RPMI7951 (cell line): ENCODE measurements around the gene CNTN4. TPM values are rescaled to one million over a fixed set of nuclear protein-coding genes. Genes with fewer than 3 reads are reported as not detected.
"Not testable (repeated sequence)": the region's sequence is repeated elsewhere in the genome, so short reads cannot be mapped to it uniquely, and the experiment has no call there.

Source experiments
- DNase-seq: peaks from one replicate; pipeline ENCODE4 v3.0.0-alpha.2; 2012; ENCODE audit warnings: low read depth
- total RNA-seq: library from RNA; depleted of rRNA; stranded (reverse); fragments of >200 nt; shearing (Covaris generic); gene quantifications from 2 replicates; pipeline ENCODE4 v1.2.3, GENCODE V29; 2014

The CNTN4 gene
- total RNA-seq, 1 experiment from 2014 or later = not detected

DNA sequence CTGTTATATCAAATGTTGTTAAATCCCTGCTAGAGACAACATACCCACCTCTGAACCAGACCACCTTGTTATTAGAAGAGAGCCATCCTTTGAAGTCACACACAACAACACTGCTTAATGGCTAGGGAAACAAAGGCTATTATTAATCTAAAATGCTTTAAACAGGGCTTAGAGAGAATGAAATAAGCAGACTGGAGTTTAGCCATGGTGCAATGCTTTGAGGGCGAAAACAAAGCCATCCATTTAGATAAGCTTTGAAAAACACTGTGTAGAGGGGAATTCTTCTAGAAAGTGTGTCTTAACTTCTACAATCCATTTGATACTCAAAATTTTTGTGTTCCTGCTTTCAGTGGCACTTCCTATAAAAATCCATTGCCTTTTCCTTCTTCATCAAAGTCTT is 862.9 kb downstream of the CNTN4 start:
- no peak for DNase-seq

DNA sequence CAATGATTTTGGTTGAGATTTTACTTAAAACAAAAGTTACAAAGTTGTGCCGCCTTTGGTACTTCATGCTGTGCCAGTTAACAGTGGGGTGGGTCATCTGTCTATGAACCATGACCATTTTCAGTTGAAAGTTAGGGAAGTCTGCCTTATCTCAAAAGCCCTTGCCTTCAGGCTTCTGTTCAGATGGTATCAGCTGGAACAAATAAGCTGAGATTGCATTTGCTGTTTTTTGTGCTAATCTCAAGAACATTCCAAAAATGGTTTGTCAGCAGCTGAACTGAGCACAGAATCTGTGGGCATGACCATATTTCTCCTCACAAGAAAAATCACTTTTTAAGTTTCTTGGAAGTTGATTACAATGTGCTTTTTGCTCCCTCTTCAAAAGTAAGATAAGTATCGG is 869.2 kb downstream of the CNTN4 start:
- DNase-seq = no peak

DNA sequence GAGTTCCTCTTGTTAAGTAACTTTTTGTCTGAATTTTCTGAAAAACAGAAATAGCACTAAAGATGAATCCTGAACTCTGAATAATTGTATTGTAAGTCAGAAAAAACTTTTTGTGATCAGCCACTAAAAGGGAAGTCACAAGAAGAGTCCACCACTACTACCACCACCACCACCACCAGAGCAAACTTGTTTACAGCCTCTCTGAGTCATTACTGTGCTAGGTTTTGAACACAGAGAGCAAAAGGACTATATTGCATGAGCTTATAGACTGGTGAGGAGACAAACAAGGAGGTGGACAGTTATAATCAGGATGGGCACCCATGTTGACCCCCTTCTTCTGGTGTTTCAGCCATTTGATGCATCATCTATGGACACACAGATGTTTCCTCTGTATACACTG is 869.8 kb downstream of the CNTN4 start:
- DNase-seq = no peak

DNA sequence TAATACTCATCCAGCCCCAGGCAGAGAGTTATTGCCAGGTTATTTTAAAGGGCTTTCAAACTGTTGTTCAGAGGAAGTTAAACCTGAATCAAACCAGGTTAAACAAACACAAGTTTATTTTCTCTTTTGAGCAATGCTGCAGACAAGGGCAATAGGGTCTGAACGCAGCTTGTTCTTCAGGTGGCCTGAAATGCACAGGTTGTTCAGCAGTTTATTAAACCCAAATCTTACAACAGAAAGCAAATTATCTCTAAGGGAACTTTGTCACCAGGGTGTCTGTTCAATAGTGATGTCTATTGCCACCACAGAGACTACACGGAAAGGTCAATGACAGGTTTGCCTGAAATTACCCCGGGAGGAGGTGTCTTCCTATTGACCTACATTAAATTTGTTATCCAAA is 877.5 kb downstream of the CNTN4 start:
- DNase-seq = no peak

DNA sequence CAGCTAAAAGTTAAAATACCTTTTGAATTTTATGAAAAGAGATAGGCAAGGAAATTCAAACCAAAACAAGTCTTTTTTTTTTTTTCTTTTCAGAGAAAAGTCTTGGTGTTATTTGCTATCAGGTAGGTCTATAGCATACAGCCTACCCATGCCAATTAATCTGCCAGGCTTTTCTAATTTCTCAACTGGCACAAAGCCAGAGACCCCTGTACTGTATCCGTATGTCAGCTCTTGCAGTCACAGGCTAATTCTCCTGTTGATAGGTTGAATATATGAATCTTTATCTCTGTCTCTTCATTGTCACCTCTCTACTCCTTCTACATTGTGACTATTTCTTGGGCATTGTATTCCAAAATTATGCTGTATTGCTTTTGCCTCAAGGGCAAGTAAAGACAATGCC is 878.1 kb downstream of the CNTN4 start:
- DNase-seq = no peak

DNA sequence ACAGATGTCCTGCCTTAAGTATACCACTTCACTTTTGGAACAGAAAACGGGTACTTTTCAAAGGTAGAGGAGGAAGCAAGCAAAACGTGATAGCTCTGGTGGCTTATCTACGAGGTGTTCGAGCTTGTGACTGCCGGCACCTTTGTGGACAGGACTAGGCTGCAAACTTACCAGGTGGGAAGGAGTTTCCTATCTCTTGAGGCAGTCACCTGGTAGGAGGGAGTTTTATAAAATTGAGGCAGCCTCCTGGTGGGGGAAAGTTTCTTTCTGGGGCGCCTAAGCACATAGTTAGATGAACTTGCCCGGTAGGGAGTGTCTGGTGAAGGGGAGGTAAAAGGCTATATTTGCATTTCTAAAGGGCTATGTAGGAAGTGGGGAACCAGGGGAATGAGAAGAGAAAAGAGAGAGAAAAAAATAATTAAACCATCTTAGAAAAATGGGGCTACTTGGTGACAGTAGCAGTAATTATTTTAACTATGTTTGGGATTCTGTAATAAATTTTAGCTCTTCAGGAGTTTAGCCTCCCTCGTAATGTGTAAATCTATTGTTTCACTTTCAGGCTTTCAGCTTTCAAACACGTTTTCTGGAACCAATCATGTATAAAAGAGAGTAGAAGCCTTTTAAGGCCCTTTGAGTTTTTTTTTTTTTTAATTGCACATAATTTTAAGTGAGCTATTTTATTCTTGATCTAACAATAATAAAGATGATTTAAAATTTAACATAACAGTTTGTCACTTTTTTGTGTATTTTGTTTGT is 880.5 kb downstream of the CNTN4 start:
- DNase-seq = no peak

DNA sequence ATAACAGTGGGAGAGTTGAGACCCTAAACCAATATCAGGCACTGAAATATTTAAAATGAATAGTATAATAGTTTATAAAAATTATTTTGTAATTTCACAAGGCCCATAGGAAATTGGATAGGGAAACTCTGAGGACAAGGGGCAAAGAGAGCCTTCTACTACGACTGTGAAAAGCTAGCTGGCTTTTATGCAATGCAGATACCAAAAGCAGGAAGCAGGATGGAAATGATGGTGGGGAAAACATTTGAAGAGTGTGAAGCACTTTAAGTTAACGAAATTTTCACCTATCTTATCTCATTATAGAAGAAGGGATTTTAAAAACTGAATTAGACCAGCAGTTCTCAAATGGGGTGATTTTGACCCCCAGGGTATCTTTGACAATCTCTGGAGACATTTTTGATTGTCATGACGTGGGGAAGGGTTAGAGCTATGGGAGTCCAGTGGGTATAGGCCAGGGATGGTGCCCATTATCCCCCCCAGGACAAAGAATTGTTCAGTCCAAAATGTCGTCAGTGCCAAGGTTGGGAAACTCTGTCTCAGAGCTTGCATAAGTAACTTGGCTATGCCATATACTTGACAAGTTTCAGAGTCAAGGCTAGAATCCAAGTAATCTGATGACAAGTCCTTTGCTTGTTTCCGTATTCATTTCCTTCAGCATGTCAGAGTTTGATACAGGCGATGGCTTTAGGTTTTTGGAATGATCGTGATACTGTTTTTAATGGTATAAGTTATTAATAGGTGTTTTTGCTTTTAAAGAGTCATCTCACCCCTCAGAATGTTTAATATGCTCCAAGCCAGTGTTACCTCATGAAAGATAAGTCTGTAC is 885.6 kb downstream of the CNTN4 start:
- no peak for DNase-seq

DNA sequence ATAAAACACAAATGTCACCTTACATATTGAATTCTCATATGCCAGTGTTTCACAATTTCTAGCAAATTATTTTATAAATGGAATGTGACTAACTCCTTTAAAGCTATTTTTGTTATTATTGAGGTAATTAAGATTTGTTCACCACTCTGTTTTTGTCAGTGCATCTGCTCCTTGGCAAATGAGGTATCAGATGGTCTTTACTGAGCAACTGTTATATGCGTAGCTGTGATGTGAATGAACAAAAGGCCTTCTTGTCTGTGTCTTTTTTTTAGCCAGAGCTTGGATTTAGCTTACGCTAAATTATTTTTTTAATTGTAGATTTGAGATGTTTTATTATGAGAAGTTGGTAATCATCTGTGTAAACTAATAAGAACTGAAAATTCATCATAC is 886.2 kb downstream of the CNTN4 start:
- DNase-seq = no peak

DNA sequence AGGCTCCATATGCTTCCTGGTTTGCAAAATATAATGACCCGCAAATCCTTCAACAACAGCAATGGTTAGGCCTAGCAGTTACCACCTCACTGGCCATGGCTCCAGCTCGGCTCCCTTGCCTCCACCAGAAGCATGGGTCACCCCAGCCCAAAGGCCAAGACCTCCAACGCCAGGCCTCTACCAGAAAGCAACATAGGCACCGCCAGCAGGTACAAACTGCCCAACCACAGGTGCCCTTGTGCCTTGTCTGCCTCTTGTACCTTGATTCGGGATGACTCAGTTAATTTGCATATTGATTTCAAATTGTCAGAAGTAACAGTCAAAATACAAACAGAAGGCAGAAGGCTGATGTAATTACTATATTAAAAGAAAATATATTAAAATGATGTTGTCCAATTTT is 886.8 kb downstream of the CNTN4 start:
- DNase-seq = no peak

DNA sequence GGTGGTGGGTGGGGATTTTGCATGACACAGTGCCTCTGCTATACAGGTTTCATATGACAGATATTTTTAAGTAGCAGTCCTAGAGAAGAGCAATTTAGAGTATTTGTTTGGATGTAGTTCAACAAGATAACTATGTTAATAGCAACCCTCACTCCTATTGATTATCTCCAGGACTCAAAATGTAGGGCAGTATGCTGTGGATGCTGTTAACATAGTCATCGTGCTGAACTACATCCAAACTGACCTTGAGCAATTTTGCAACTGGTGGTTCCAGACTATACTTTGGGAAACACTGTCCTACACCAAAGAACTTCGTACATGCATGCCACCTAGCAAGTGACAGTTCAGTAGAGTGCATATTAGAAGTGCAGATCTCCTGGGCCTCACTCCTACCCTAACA is 893.9 kb downstream of the CNTN4 start:
- DNase-seq = no peak

DNA sequence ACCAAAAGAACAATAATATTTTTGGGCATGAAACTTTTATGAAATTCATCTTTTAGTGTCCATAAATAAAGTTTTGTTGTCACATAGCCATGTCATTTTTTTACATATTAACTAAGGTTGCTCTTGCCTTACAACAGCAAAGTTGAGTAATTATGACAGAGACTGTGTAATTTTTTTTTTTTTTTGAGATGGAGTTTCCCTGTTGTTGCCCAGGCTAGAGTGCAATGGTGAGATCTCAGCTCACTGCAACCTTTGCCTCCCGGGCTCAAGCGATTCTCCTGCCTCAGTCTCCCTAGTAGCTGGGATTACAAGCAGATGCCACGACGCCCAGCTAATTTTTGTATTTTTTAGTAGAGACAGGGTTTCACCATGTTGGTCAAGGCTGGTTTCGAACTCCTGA is 894.5 kb downstream of the CNTN4 start:
- not testable (repeated sequence) for DNase-seq

DNA sequence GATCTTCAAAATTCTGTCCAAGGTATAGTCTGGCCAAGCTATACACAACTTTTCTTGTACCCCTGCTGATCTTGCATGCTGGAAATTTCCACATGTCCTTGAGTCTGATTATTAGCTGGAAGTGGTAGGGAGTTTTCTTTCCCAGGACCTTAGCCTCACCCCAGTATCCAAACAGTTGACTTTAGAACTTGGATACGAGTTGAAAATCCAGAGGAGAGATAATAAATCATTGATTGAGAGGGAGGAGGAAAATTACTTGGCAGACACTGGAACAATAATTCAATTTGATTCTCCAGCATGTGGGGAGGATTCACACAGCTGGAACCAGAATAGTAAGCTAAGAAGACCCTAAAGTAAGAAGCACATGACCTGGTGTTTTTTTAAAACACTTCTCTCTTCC is 895.1 kb downstream of the CNTN4 start:
- DNase-seq = no peak

DNA sequence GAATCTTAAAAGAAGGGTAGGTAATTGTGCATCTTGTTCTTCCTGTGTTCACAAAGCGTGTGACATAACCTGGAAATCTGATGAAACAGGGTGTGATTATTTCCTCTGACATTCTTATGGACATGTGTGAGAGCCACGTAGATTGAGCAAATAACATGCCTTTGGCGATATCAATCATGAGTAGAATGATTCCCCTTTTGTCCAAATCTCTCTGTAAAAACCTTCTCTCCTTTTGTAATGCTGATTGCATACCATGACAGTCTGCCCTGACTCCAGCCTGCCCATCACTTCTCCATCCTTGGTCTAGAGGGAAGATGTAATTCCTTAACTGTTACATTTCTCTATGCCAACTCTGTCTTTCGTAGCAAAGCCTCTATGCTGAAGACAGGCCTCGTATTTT is 896.5 kb downstream of the CNTN4 start:
- DNase-seq = no peak

DNA sequence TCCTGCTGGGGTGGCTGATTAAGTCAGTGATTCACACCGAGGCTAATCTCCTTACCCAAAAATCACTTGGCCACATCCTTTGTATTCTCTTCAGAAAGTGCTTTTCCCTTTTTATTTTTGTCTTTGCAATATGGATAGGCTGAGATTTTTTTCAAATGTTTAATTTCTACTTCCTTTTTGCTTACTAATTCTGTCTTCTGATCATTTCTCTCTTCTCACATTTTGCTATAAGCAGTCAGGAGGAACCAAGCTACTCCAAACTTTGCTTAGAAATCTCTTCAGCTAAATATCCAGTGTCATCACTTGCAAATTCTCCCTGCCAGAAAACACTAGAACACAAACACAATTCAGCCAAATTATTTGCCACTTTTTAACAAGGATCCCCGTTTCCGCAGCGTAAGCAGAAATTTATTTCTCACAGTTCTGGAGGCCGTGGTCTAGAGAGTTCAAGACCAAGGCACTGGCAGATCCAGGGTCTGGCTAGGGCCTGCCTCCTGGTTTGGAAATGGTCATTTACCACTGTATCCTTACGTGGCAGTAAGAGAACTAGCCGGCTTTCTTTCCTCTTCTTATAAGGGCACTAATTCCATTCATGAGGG is 906.6 kb downstream of the CNTN4 start:
- DNase-seq = no peak

DNA sequence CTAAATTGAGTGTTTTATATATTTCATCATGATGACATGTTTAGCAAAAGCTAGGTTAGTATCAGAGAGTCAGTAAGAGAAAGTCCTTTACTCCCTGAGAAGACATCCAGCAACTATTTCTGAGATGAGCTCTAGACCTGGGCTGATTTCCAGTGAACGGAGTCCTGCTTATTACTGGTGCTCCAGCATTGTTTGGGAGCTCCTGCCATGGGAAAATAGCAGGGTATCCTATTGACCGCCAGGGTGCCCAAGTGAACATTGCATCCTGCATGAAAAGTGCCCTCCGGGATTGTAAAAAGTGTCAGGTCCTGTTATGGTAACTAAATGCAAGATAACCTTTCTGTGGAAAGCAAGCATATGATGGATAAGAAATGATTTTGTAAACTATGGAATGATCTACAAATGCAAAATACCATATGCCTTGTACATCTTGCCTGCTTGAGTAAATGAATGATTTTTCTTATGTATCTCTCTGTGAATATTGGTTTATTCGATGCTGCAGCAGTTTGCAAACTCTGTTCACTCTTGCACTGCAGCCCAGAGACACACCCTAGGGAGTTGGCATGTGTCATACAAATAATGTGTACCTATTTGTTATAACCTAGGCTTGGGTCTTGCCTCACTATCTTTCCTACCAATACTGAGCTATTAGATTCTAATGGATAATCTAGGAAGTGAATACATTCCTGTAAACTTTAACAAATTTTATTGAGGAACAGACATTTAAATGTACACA is 914.8 kb downstream of the CNTN4 start:
- DNase-seq = no peak

DNA sequence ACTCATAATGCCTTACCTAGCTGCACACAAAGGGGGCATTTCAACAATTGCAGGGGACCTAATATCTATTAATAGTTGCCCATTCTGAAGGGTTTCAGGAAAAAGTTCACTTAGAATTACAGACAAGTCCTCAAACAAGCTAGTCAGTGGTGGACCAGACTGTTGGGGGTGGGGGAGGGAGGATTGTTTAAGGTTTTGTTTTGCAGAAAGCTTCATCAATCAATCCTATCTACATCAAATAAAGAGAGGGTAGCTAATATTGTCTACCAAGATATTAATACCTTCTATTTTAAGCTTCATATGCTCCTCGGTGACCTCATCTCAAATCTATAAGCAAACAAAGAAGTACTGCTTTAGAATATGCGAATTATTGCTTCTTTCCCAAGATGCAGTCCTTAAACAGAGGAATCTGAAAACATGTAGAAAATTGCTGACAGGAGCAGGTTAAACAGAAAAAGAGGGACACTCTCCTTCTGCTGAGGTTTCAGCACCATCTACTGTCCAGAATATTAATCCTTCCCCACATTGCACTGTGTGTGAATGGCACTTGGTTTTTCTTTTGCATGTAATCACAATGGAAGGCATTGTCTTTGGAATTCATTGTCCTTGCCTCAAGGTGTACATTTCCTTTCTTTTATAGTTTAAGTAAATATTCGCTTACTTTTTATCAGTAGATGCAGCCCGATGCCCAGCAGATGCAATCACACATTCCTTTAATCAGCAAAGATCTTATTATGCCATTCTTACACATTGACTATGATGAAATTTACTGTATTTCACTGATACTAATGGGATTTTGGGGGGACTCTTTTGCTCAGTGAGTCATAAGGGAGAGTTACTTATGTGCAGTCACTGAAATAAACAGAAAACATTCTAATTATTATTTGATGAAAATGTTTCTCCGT is 916.8 kb downstream of the CNTN4 start:
- DNase-seq = peak; percentile 21

DNA sequence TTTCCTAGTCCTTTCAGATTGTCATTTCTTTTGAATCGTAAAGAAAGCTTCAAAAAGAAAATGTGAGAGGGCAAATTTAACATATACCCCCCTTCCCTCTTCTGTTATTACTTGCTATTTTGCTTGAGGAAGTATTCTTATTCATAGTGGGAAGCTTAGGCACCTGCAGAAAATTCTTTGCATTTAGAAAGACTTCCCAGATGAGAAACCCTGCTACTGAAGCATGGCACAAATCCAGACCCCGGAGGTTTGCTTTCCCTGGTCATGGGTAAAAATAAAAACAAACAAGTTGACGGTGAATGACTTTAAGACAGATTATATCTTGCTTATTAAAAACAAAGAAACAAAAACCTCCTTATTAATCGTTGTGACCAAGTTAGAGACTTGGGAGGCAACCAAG is 917.6 kb downstream of the CNTN4 start:
- DNase-seq = no peak

DNA sequence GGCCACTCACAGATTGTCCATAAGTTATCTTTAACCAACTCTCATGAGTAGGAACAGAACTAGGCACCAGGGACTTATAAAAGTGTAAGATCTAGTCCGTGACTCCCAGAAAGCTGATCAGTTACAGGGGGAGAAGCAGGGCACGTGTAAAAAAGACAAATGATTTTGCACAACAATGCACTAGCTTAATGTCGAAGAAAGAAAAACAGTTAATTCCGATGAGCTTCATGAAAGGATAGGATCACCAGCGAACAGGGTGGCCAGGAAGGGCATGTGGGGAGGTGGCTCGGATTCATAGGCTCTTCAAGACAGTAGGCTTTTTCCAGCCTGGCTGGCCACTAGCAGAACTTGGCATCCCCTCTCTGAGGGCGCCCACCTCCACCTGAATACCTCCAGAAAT is 921.5 kb downstream of the CNTN4 start:
- no peak for DNase-seq

DNA sequence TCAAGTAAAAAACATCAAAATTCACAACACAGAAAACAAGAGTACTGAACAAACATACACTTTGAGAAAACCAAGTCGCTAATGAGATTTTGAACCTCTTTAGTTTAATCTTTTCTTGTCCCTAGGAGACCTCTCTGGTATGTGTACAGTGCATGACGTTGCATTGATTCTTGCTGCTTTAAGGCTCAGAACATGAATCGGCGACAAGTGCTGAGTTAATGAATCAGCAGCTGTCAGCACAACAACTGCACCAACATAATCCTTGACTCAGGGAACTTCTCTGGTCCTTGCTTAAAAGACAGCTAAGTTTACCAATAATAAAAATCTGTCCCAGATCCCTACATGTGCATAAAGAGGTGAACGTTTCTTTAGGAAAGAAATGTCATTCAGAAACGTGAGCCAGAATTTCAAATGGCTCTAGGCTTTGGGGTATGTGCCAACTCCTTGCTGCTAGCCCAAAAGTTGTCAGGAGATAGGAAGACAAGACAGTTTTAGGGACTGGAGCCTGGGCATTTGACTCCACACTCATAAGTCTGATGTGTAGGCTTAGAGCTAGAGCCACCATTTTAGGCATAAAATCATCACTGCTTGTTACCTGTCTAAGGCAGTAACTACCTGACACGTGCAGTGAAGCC is 924.6 kb downstream of the CNTN4 start:
- DNase-seq = no peak

DNA sequence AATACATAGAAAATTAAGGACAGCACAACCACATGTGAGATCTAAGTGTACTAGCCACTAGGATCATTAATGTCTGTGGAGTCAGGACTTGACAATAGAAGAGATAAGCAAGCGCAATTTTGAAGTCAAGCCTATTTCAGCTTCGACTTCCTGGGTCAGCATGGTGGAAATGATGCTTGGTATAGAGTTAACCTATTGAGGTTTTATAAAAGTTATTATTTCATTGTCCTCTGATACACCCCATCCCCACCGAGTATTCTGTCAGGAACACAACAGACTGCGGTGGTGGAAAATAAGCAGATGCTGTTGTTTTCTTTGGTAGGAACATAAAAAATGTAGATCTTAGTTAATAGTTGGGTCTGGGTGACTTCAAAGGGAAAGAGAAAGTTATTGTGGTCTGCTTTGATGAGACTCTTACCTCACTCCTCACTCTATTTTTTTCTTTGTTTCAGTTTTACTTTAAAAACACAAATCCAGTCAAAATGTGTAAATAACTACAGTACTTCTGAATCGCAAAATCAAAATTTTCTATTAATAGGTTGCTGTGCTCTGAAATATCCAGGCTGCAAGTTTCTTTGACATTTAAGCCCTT is 929.4 kb downstream of the CNTN4 start:
- no peak for DNase-seq
